ENCODE data around the gene CDCA7L.

CDCA7L gene

GRCh38 chr7:21923658-21924057 lies 22.0 kb downstream of the CDCA7L start:
- no peak overlapping the region for H3K4me2 ChIP-seq (ENCODE audit: low read length)
- H3K79me2 ChIP-seq = no peaks in the 10 kb centered on the region
- H3K27ac ChIP-seq = no peak overlapping the region
- no peaks in the 10 kb centered on the region for H3K4me1 ChIP-seq
- no peak overlapping the region for H2AFZ ChIP-seq
- H3K9ac ChIP-seq = no peak overlapping the region
- no peaks in the 10 kb centered on the region for H3K27me3 ChIP-seq (ENCODE audit: control insufficient read depth, insufficient read depth, low read length)
- H3K36me3 ChIP-seq (ENCODE audit: control insufficient read depth, insufficient read depth, low read length) = peaks cover 2% of the 10 kb centered on the region
- TF ChIP-seq CTCF (IDR thresholded peaks at IDR 0.05) = no peak
- peaks cover 18% of the 10 kb centered on the region for H3K9me3 ChIP-seq (ENCODE audit: control insufficient read depth, low read length)
- H3K4me3 ChIP-seq (ENCODE audit: low read depth, low read length) = no peak overlapping the region

- H3K4me3 ChIP-seq (ENCODE audit: low read depth, low read length) = no peak overlapping the region
- no peak overlapping the region for H3K4me2 ChIP-seq (ENCODE audit: low read length)
- peaks cover 16% of the 10 kb centered on the region for H3K9me3 ChIP-seq (ENCODE audit: control insufficient read depth, low read length)
- TF ChIP-seq CTCF (IDR thresholded peaks at IDR 0.05) = no peak
- H2AFZ ChIP-seq = no peak overlapping the region
- H3K27me3 ChIP-seq (ENCODE audit: control insufficient read depth, insufficient read depth, low read length) = no peaks in the 10 kb centered on the region
- no peaks in the 10 kb centered on the region for H3K79me2 ChIP-seq
- H3K36me3 ChIP-seq (ENCODE audit: control insufficient read depth, insufficient read depth, low read length) = peaks cover 2% of the 10 kb centered on the region
- H3K4me1 ChIP-seq = no peaks in the 10 kb centered on the region
- H3K9ac ChIP-seq = no peak overlapping the region
- H3K27ac ChIP-seq = no peak overlapping the region
These were observed 23.1 kb downstream of the CDCA7L start for GRCh38 chr7:21922605-21923004.

DNA sequence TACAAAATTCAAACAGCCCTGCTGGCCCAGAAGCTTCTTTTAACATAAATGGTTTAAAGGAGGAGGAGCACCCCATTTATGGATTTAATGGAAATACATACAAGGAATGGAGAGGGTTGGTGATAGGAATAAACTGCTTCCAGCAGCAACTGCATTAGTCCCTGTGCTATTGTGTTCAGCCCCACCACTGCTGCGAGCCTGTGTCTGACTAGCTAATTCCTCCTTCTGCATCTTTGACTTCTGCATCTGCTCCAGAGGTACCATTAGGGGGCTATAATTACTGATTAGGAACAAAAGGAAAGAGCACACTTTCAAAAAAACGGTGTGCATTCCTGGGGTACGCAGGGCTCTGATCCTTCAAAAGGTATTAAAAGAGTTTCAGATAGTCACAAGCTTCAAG lies 24.8 kb downstream of the CDCA7L start:
- Histone ChIP-seq H3K4me1 (no peaks in the 10 kb centered on the region), H3K79me2 (no peaks in the 10 kb centered on the region), H3K9ac (no peak overlapping the region), H2AFZ (no peak overlapping the region), H3K27ac (no peak overlapping the region), H3K4me2 (ENCODE audit: low read length) (no peak overlapping the region), H3K36me3 (ENCODE audit: control insufficient read depth, insufficient read depth, low read length) (peaks cover 2% of the 10 kb centered on the region), H3K27me3 (ENCODE audit: control insufficient read depth, insufficient read depth, low read length) (no peaks in the 10 kb centered on the region), H3K9me3 (ENCODE audit: control insufficient read depth, low read length) (peaks cover 5% of the 10 kb centered on the region), H3K4me3 (ENCODE audit: low read depth, low read length) (no peak overlapping the region)
- no peak for TF ChIP-seq CTCF (IDR thresholded peaks at IDR 0.05)

GRCh38 chr7:21918216-21918615 lies 27.5 kb downstream of the CDCA7L start:
- no peaks in the 10 kb centered on the region for H3K27me3 ChIP-seq (ENCODE audit: control insufficient read depth, insufficient read depth, low read length)
- no peaks in the 10 kb centered on the region for H3K79me2 ChIP-seq
- no peak overlapping the region for H3K4me3 ChIP-seq (ENCODE audit: low read depth, low read length)
- no peak for TF ChIP-seq CTCF (IDR thresholded peaks at IDR 0.05)
- H3K9ac ChIP-seq = no peak overlapping the region
- no peak overlapping the region for H3K4me2 ChIP-seq (ENCODE audit: low read length)
- no peak overlapping the region for H2AFZ ChIP-seq
- H3K27ac ChIP-seq = no peak overlapping the region
- peaks cover 6% of the 10 kb centered on the region for H3K4me1 ChIP-seq
- peaks cover 5% of the 10 kb centered on the region for H3K9me3 ChIP-seq (ENCODE audit: control insufficient read depth, low read length)
- peaks cover 2% of the 10 kb centered on the region for H3K36me3 ChIP-seq (ENCODE audit: control insufficient read depth, insufficient read depth, low read length)

GRCh38 chr7:21916629-21917028 lies 29.1 kb downstream of the CDCA7L start:
- Histone ChIP-seq H3K4me2 (ENCODE audit: low read length) (no peak overlapping the region), H3K4me3 (ENCODE audit: low read depth, low read length) (no peak overlapping the region), H3K4me1 (peaks cover 13% of the 10 kb centered on the region), H2AFZ (no peak overlapping the region), H3K9me3 (ENCODE audit: control insufficient read depth, low read length) (peaks cover 5% of the 10 kb centered on the region), H3K27ac (no peak overlapping the region), H3K36me3 (ENCODE audit: control insufficient read depth, insufficient read depth, low read length) (peaks cover 2% of the 10 kb centered on the region), H3K79me2 (no peaks in the 10 kb centered on the region), H3K9ac (no peak overlapping the region), H3K27me3 (ENCODE audit: control insufficient read depth, insufficient read depth, low read length) (no peaks in the 10 kb centered on the region)
- TF ChIP-seq CTCF (IDR thresholded peaks at IDR 0.05) = no peak

All from parathyroid adenoma (tissue), 2 donors.